Measurements from ENCODE around the gene ARL3.
A peak's percentile ranks its signal among the peaks of the same experiment; 100 is the strongest.

The ARL3 gene

DNA sequence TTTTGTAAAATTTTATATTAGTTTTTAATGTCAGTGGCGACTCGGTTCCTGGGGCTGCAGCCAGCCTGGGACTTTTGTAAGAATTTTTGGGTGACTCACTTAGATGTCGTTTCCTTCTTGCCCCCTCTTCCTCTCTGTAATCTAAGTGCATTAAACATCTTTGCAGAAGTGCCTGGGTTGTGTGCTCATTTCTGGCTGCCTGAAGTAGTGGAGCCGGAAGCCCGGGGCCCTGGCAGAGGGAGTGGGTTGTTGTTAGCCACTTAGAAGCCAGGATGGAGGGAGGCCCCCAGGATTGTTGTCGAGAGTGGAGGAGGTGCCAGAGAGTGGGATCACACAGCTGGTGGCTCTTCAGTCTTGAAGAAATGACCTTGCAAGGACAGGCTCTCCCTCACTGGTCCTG is 80.9 kb downstream of the ARL3 start:
- peak; percentile 78 for DNase-seq

GRCh38 chr10:102632394-102633111 is 81.6 kb downstream of the ARL3 start:
- peak; percentile 68 for DNase-seq

GRCh38 chr10:102631525-102632393 is 82.4 kb downstream of the ARL3 start:
- no peak for DNase-seq

- no peak for DNase-seq
Measured at GRCh38 chr10:102630663-102631062, 83.5 kb downstream of the ARL3 start.

- DNase-seq, result peak; percentile 94
Measured at GRCh38 chr10:102629661-102630614, 84.3 kb downstream of the ARL3 start.

DNA sequence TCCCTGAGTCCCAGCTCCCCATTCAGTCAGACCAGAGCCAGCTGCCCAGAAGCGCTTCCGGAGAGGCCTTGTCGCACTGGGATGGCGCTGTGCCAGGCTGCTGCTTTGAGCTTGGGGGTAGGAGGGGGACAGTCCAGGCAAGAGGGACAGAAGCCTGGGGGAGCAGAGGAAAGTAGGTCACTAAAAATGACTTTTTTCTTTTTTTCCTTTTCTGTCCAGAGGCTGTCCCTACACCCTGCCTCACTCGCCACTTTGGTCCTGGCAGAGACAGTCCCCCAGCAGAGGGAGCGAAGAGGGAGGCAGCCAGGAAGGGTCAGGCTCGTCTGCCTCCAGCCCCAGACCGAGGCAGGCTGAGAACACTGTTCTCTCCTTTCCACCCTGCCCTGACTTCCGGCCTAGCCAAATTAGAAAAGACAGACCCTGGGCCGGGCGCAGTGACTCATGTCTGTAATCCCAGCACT is 85.7 kb downstream of the ARL3 start:
- no peak for DNase-seq

DNA sequence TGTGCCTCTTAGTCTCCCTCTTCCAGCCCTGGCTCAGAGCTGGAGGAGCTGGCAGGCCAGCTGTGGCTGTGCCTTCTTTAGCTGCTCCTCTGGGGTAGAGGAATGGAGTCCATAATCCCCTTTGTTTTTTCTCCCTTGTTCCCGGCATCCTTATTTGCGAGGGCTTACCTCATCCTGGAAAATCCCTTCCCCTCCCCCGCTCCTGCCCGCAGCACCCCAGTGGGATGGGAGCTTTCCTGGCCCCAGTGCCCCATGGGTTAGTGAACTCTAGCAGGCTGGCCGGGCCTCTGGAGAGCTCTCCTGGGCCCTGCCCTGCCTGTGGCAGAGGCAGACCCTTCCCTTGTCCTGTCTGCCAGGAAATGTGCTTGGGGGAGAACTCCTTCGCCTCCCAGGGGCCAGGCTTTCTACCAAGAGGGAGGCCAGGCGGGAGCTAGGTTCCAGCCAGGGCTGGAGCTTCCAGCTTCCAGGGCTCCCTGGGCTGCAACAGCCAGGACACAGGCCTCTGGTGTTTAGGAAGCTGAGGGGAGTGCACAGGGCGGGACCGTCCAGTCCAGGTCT is 86.4 kb downstream of the ARL3 start:
- peak; percentile 78 for DNase-seq

- no peak for DNase-seq
Measured at GRCh38 chr10:102627291-102627735, 86.9 kb downstream of the ARL3 start.

GRCh38 chr10:102626026-102626685 is 88.0 kb downstream of the ARL3 start:
- DNase-seq, result no peak

DNA sequence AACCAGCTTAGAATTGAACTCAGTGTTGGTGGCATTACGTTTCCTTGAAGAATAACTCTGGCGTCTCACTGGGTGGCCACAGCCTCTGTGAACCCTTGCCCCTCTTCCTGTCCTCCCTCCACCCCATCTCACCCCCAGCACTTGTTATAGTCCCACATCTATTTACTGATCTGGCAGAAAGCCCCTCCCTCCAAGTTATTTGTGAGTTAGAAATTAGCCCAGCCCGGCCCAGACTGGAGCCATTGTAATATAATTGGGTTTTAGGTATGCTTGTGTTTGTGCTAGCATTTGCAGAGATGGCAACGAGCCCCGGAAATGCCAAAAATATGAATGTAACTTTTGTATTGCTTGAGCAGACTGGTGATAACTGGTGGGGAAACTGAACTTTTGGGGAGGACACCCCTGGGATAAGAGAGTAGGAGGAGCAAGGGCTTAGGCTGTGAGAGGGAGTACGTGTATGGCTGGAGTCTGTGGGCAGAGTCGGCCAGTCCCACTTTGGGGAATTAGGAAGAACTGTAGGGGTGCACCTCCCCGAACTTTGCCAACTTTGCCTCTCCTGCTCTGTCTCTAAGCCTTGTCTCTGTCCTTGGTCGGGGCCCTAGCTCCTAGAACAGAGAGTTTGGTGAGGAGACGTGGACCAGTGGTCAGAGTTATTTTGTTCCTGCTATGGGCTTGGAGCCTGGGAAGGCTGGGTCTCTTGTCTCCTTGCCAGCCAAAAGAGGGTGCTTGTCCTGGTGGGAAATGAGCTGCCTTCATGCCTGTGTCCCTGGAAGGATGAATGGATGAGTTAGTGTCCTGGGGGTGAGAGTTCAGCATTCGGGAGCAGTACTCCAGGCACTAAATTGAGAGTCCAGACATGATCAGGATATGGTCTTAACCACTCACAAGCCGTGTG is 89.2 kb downstream of the ARL3 start:
- DNase-seq, result no peak

- no peak for DNase-seq
Measured at GRCh38 chr10:102624094-102624493, 90.1 kb downstream of the ARL3 start.

Measured in fibroblast of skin of abdomen (primary cell).